SK-N-MC (cell line): Measurements from ENCODE around the gene MCU.
"Not testable (repeated sequence)": the region's sequence is repeated elsewhere in the genome, so short reads cannot be mapped to it uniquely, and the experiment has no call there.

Source experiments
- DNase-seq: peaks from one replicate; pipeline ENCODE4 v3.0.0-alpha.2; 2011; ENCODE audit warnings: low read depth, low spot score
- H3K27ac ChIP-seq: fragments of 200-600 bp; sonication (generic); 2 replicates; pipeline ENCODE4 v1.5.1; 2016; ENCODE audit warnings: mixed run types
- H3K36me3 ChIP-seq: fragments of 200-600 bp; sonication (generic); 2 replicates; pipeline ENCODE4 v1.6.1; 2017; ENCODE audit warnings: antibody characterized with exemption, low read length, mixed read lengths; ENCODE audit not compliant: insufficient read depth
- H3K4me3 ChIP-seq: fragments of 200-600 bp; sonication (generic); 2 replicates; pipeline ENCODE4 v1.5.1; 2016
- H3K9ac ChIP-seq: fragments of 200-600 bp; sonication (generic); 2 replicates; pipeline ENCODE4 v1.8.0; 2017; ENCODE audit warnings: mixed run types, mixed read lengths; ENCODE audit not compliant: insufficient read length
- H3K9me3 ChIP-seq: fragments of 200-600 bp; sonication (generic); 2 replicates; pipeline ENCODE4 v1.6.1; 2017; ENCODE audit warnings: low read depth, mild to moderate bottlenecking, antibody characterized with exemption, low read length, moderate library complexity, mixed read lengths
- EZH2 ChIP-seq: fragments of 200-600 bp; sonication (generic); IDR thresholded peaks from one replicate; pipeline ENCODE4 v1.6.1; 2017; ENCODE audit warnings: antibody characterized with exemption
- FOXP2 ChIP-seq: optimal IDR thresholded peaks from 2 replicates; pipeline ENCODE3; 2011; ENCODE audit warnings: mild to moderate bottlenecking, moderate library complexity; ENCODE audit not compliant: insufficient read depth; ENCODE audit errors: extremely low read length, control extremely low read depth
- POLR2AphosphoS5 ChIP-seq: IDR thresholded peaks from 2 replicates; pipeline ENCODE4 v1.6.1; 2012; ENCODE audit warnings: mild to moderate bottlenecking, low read depth, low read length, borderline replicate concordance

Gene MCU

GRCh38 chr10:72658696-72659400, 33.1 kb upstream of the MCU start:
- no peak for DNase-seq
- no peak for TF ChIP-seq POLR2AphosphoS5
- no peak for TF ChIP-seq EZH2
- no peak for TF ChIP-seq FOXP2
- no peaks in the 10 kb centered on the region for H3K9me3 ChIP-seq
- H3K27ac ChIP-seq = no peak overlapping the region
- H3K36me3 ChIP-seq = no peaks in the 10 kb centered on the region
- no peak overlapping the region for H3K9ac ChIP-seq
- H3K4me3 ChIP-seq = no peak overlapping the region

DNA sequence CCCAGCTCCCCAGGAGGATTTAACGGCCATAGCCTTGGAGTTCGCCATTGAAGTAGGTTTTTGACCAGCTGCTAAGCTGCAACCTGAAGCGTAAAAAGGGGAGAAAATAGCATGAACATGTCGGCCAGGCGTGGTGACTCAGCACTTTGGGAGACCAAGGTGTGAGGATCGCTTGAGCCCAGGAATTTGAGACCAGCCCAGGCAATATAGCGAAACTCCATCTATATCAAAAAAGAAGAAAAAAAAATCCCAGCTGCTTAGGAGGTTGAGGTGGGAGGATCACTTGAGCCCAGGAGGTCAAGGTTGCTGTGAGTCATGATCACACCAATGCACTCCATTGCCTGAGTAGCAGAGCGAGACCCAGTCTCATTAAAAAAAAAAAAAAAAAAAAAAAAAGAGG, 32.2 kb upstream of the MCU start:
- no peak overlapping the region for H3K9ac ChIP-seq
- TF ChIP-seq FOXP2 (no peak), EZH2 (no peak), POLR2AphosphoS5 (no peak)
- no peak overlapping the region for H3K4me3 ChIP-seq
- no peak overlapping the region for H3K27ac ChIP-seq
- no peaks in the 10 kb centered on the region for H3K36me3 ChIP-seq
- DNase-seq = no peak
- H3K9me3 ChIP-seq = no peaks in the 10 kb centered on the region

- H3K4me3 ChIP-seq = no peak overlapping the region
- H3K9ac ChIP-seq = no peak overlapping the region
- no peak for DNase-seq
- no peaks in the 10 kb centered on the region for H3K9me3 ChIP-seq
- no peak overlapping the region for H3K27ac ChIP-seq
- TF ChIP-seq EZH2 = no peak
- no peak for TF ChIP-seq POLR2AphosphoS5
- TF ChIP-seq FOXP2 = no peak
- H3K36me3 ChIP-seq = no peaks in the 10 kb centered on the region
Measured at GRCh38 chr10:72660220-72660619, 31.7 kb upstream of the MCU start.

DNA sequence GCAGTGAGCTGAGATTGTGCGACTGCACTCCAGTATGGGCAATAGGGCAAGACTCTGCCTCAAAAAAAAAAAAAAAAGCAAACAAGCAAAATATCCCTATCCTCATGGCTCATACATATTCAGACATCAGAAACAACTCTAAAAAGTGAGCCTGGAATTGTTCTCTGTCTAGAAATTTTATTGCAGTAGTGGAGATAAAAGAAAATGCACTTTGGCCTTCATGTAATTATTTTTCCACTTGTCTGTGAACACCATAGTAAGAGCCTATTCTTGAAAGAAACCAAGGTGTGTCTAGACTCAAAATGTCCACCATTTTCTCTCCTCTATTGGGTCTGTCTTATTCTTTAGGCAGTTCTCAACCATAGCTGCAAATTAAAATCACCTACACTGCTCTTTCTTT, 30.5 kb upstream of the MCU start:
- no peak overlapping the region for H3K9ac ChIP-seq
- no peaks in the 10 kb centered on the region for H3K36me3 ChIP-seq
- no peaks in the 10 kb centered on the region for H3K9me3 ChIP-seq
- H3K4me3 ChIP-seq = no peak overlapping the region
- TF ChIP-seq FOXP2 (no peak), POLR2AphosphoS5 (no peak), EZH2 (no peak)
- no peak for DNase-seq
- no peak overlapping the region for H3K27ac ChIP-seq

GRCh38 chr10:72663971-72664370, 28.0 kb upstream of the MCU start:
- no peak overlapping the region for H3K9ac ChIP-seq
- no peak overlapping the region for H3K4me3 ChIP-seq
- H3K36me3 ChIP-seq = no peaks in the 10 kb centered on the region
- TF ChIP-seq FOXP2 (no peak), EZH2 (no peak), POLR2AphosphoS5 (no peak)
- H3K27ac ChIP-seq = no peak overlapping the region
- no peak for DNase-seq
- H3K9me3 ChIP-seq = no peaks in the 10 kb centered on the region

- no peak for DNase-seq
- no peak overlapping the region for H3K9ac ChIP-seq
- H3K27ac ChIP-seq = no peak overlapping the region
- no peak overlapping the region for H3K4me3 ChIP-seq
- H3K9me3 ChIP-seq = no peaks in the 10 kb centered on the region
- TF ChIP-seq EZH2 (no peak), POLR2AphosphoS5 (no peak)
- H3K36me3 ChIP-seq = no peaks in the 10 kb centered on the region
Measured at GRCh38 chr10:72665925-72666324, 26.0 kb upstream of the MCU start.

DNA sequence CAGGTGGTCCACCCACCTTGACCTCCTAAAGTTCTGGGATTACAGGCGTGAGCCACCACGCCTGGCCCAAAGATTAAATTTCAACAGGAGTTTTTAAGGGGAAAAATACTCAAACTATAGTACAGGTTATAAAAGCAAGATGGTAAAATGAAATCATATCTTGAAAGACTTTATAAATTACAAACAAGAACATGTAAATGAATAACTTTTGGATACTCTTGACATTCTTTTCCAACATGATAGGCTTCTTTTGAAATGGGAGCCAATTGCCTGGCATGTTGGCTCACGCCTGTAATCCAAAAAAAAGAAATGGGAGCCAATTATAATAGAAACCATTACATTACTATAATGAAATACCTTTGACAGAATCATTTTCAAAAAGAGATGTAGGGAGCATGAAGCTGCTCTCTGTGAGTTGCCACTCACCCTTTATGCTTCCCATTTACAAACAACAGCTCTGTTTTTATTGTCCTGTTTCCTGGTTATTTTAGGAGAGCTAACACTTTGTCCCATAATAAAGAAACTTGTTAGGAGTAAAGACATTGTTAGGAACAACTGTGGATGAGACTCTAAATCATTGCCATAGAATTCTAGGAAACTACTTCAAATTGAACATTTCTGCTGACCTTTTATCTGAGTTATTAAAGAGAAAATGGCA, 24.6 kb upstream of the MCU start:
- H3K27ac ChIP-seq = no peak overlapping the region
- H3K36me3 ChIP-seq = no peaks in the 10 kb centered on the region
- no peak for DNase-seq
- no peaks in the 10 kb centered on the region for H3K9me3 ChIP-seq
- TF ChIP-seq FOXP2 (no peak), POLR2AphosphoS5 (no peak), EZH2 (no peak)
- no peak overlapping the region for H3K9ac ChIP-seq
- no peak overlapping the region for H3K4me3 ChIP-seq

DNA sequence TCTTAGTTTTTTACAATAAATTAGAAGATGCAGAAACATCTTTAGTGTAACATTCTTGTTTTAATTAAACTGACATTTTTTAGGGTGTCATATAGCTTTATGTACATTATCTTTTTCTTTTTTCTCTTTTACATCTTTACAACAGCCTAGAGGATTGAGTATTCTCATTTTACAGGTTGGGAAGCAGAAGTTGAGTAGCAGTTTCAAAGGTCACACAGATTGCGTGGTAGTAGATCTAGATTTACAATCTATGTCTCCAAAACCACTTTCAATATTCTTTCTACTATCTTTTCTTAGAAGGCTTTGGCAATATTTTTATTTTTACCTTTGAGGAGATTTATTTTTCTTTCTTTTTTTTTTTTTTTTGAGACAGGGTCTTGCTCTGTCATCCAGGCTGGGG, 18.7 kb upstream of the MCU start:
- no peak for DNase-seq

DNA sequence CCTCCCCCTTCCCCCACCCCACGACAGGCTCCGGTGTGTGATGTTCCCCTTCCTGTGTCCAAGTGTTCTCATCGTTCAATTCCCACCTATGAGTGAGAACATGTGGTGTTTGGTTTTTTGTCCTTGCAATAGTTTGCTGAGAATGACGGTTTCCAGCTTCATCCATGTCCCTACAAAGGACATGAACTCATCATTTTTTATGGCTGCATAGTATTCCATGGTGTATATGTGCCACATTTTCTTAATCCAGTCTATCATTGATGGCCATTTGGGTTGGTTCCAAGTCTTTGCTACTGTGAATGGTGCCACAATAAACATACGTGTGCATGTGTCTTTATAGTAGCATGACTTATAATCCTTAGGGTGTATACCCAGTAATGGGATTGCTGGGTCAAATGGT, 17.8 kb upstream of the MCU start:
- not testable (repeated sequence) for DNase-seq, H3K36me3 ChIP-seq, H3K27ac ChIP-seq, H3K9ac ChIP-seq, H3K9me3 ChIP-seq, H3K4me3 ChIP-seq

More for the DNA sequence above, 18.7 kb upstream of the MCU start:
- Histone ChIP-seq H3K27ac (no peak overlapping the region), H3K4me3 (no peak overlapping the region), H3K9me3 (no peaks in the 10 kb centered on the region), H3K9ac (no peak overlapping the region), H3K36me3 (no peaks in the 10 kb centered on the region)
- TF ChIP-seq POLR2AphosphoS5 = no peak
- no peak for TF ChIP-seq FOXP2
- TF ChIP-seq EZH2 = no peak
